GM12878 (cell line): ENCODE data around the gene PRM2. TPM values are rescaled to one million over a fixed set of nuclear protein-coding genes. Genes with fewer than 3 reads are reported as not detected.
A peak's percentile ranks its signal among the peaks of the same experiment; 100 is the strongest.

Source experiments
- ATAC-seq: fragments of 200-7000 bp; cut with Tn5 transposase; 3 replicates; pipeline ENCODE4 v1.9.1; 2020; ENCODE audit warnings: mild to moderate bottlenecking, moderate library complexity
- BruUV-seq: library from RNA; stranded (reverse); fragments of 400-500 nt; replicated peaks from 2 replicates; lab custom pipeline; 2021; lab: Mats Ljungman, UMichigan
- CTCF ChIA-PET: fragments of 300-600 bp; sonication (Branson Sonifier 250); formaldehyde crosslinking; extraction: SDS; loops from one replicate; lab custom pipeline; 2021; ENCODE audit warnings: inconsistent platforms; lab: Yijun Ruan, JAX
- POLR2A ChIA-PET: fragments of 350-600 bp; formaldehyde crosslinking; extraction: SDS; loops from one replicate; lab custom pipeline; 2021; ENCODE audit warnings: inconsistent platforms; lab: Charles Lee
- RAD21 ChIA-PET: fragments of 300-600 bp; sonication (Branson Sonifier 250); formaldehyde crosslinking; loops from one replicate; lab custom pipeline; 2023; ENCODE audit warnings: antibody characterized with exemption; ENCODE audit not compliant: unreplicated experiment; lab: Charles Lee
- SMC1A ChIA-PET: fragments of 300-600 bp; sonication (Branson Sonifier 250); formaldehyde crosslinking; loops from one replicate; lab custom pipeline; 2023; ENCODE audit not compliant: unreplicated experiment, uncharacterized antibody; lab: Charles Lee
- DNase-seq: peaks from one replicate; pipeline ENCODE4 v3.0.0-alpha.2; 2011; ENCODE audit warnings: low read depth, low spot score
- FAIRE-seq: peaks from 3 replicates; lab custom pipeline; 2011; peaks lifted over from hg19 to GRCh38; lab: Jason Lieb, UNC
- H2AFZ ChIP-seq: 2 replicates; pipeline ENCODE4 v1.6.0; 2011; ENCODE audit warnings: low read depth, low read length, control low read depth; ENCODE audit not compliant: control insufficient read depth
- H3K27ac ChIP-seq: 2 replicates; pipeline ENCODE4 v1.5.1; 2011; ENCODE audit warnings: control low read depth; ENCODE audit not compliant: control insufficient read depth, insufficient read depth
- H3K27me3 ChIP-seq, 2 experiments: replicated peaks in 1 of 2; 2 replicates each; pipeline versions ENCODE4 v1.6.0 to v1.6.1; 2011; ENCODE audit warnings: low read length in 1 of 2; ENCODE audit not compliant: control insufficient read depth in 2 of 2, insufficient read depth in 2 of 2
- H3K36me3 ChIP-seq, 2 experiments: 2 replicates each; pipeline ENCODE4 v1.5.1; 2011; ENCODE audit warnings: low read length in 1 of 2; ENCODE audit not compliant: control insufficient read depth in 2 of 2, insufficient read depth in 2 of 2
- H3K4me1 ChIP-seq: 2 replicates; pipeline ENCODE4 v1.6.1; 2011; ENCODE audit warnings: mild to moderate bottlenecking, low read length, moderate library complexity, mixed read lengths; ENCODE audit not compliant: control insufficient read depth, insufficient read depth
- H3K4me2 ChIP-seq: 2 replicates; pipeline ENCODE4 v1.6.0; 2011; ENCODE audit warnings: control low read depth; ENCODE audit not compliant: control insufficient read depth, insufficient read depth
- H3K4me3 ChIP-seq: fragments of 200-600 bp; sonication (generic); 2 replicates; pipeline ENCODE4 v1.5.1; 2016
- H3K79me2 ChIP-seq: 2 replicates; pipeline ENCODE4 v1.6.0; 2011; ENCODE audit warnings: low read length; ENCODE audit not compliant: control insufficient read depth, insufficient read depth
- H3K9ac ChIP-seq: 2 replicates; pipeline ENCODE4 v1.8.0; 2011; ENCODE audit warnings: low read length, control low read depth, mixed read lengths; ENCODE audit not compliant: control insufficient read depth, insufficient read depth
- H3K9me3 ChIP-seq: replicated peaks from 3 replicates; pipeline ENCODE4 v1.5.1; 2011; ENCODE audit warnings: mild to moderate bottlenecking, low read length; ENCODE audit not compliant: control insufficient read depth, insufficient read depth
- H4K20me1 ChIP-seq: 2 replicates; pipeline ENCODE4 v1.6.0; 2011; ENCODE audit not compliant: control insufficient read depth, insufficient read depth
- MLLT1 ChIP-seq: fragments of 450-650 bp; IDR thresholded peaks from 2 replicates; pipeline ENCODE4 v1.6.1; 2016; ENCODE audit warnings: mild to moderate bottlenecking
- YY1 ChIP-seq: IDR thresholded peaks from 2 replicates; pipeline ENCODE4 v1.6.1; 2011; ENCODE audit warnings: low read depth, mild to moderate bottlenecking, low read length
- WGBS: methylation state at CpG from one replicate; pipeline ENCODE4 v1.1.6; 2016; ENCODE audit warnings: low lambda C conversion rate; ENCODE audit not compliant: insufficient replicate concordance, insufficient coverage; ENCODE audit errors: missing lambda C conversion rate; 5-methylcytosine and 5-hydroxymethylcytosine counted together
- in situ Hi-C: fragments of 300-500 bp; cut with MboI; formaldehyde crosslinking; loops from 9 replicates; pipeline ENCODE4 v1.14.3; 2018; ENCODE audit warnings: mixed read lengths
- intact Hi-C: fragments of 100-400 bp; cut with micrococcal nuclease; formaldehyde crosslinking; loops from one replicate; pipeline ENCODE4 v1.14.2; 2022; ENCODE audit not compliant: unreplicated experiment
- polyA plus RNA-seq, 11 experiments: library from polyadenylated mRNA; depleted of rRNA in 4 of 11; unstranded in 6 of 11; stranded (reverse) in 5 of 11; fragments of >200 nt; fragmentation: Nextera tagmentation in 4 of 11; fragmentation: Illumina TruSeq in 1 of 11; extraction: Ambion mirVana in 4 of 11; extraction: Trizol in 1 of 11; gene quantifications; 1 replicate in 1 of 11; 2 replicates in 10 of 11; pipeline versions ENCODE4 v1.2.1 to v1.2.3, GENCODE V29; 2011 to 2016; ENCODE audit warnings: inconsistent platforms in 2 of 11, missing spikeins in 2 of 11, low read depth in 1 of 11
- total RNA-seq, 4 experiments: library from RNA; depleted of rRNA in 3 of 4; stranded (reverse); fragments of >200 nt in 3 of 4; fragmentation: Illumina TruSeq in 1 of 4; extraction: Trizol in 1 of 4; gene quantifications; 2 replicates each; pipeline versions ENCODE4 v1.2.1 to v1.2.3, GENCODE V29; 2013 to 2021
- TF ChIP-seq, protein P1 (sequence below): fragments of 150-350 bp; IDR thresholded peaks from 2 replicates; pipeline ENCODE4 v1.6.1; 2014; ENCODE audit warnings: mild to moderate bottlenecking, low read depth, low read length

PRM2 gene
- total and polyA plus RNA-seq, 10 of the 15 experiments (the other 5 are each of a cell fraction or from before 2014, with no cell fraction given) = not detected

DNA sequence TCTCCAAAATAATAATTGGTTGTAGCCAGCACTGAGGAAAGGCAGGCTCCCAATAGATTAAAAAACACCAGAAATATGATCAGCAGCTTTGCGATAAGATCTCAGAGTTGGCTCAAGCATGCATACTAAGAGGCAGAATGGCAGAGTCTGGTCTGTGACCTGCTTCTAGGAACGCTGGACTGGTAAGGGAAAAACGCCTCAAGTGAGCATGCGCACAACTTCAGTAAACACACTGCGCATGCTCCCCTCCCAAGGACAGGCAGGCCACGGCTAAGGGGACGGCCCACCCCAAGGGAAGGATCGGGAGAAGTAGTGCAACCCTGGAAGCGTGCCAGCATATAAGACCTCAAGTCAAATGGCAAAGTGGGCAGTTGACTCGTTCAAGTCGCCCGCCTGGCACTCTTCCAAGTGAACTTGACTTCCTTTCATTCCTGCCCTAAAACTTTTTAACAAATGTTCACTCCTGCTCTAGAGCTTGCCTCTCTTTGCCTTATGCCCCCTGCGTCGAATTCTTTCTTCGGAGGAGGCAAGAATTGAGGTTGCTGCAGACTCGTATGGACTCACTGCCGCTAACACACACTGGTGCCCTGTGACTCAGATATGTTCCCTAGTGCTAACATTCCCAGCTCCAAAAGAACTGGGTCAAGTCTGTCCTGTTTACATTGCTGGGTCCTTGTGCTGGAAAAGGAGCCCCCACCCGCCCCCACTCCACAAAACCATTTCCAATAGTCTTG lies 27.3 kb upstream of the PRM2 start:
- Histone ChIP-seq H3K79me2 (no peaks in the 10 kb centered on the region), H3K9ac (no peak overlapping the region), H3K27ac (no peak overlapping the region), H3K9me3 (peaks cover 2% of the 10 kb centered on the region; the same call in 2 of the 3 replicates), H3K4me3 (no peak overlapping the region), H4K20me1 (no peaks in the 10 kb centered on the region), H2AFZ (no peak overlapping the region), H3K36me3 (no peaks in the 10 kb centered on the region), H3K4me1 (peaks cover 54% of the 10 kb centered on the region), H3K4me2 (no peak overlapping the region; the same call in 1 of the 2 replicates)
- intact Hi-C loops (no loop called here), in situ Hi-C loops (loop anchor here (10.0 kb wide), 1 partner anchor 999 kb away; no protein-coding TSS in a partner anchor)
- ChIA-PET POLR2A (interaction anchor here (0.5 to 1.0 kb wide), 3 partner anchors 48 to 334 kb away, joined by 3 to 9 read pairs (median 7); no protein-coding TSS in a partner anchor), CTCF (no interaction called here), SMC1A (interaction anchor here (0.7 to 8.4 kb wide), 4 partner anchors 17 to 78 kb away, joined by 3 to 108 read pairs (median 3); partner anchors contain the start of gene SOCS1)
- 90% methylated on average over 18 of the region's 18 CpGs for WGBS
- no TSS peak for BruUV-seq
- no peak for DNase-seq
- TF ChIP-seq YY1 = no peak
- TF ChIP-seq, protein P1, sequence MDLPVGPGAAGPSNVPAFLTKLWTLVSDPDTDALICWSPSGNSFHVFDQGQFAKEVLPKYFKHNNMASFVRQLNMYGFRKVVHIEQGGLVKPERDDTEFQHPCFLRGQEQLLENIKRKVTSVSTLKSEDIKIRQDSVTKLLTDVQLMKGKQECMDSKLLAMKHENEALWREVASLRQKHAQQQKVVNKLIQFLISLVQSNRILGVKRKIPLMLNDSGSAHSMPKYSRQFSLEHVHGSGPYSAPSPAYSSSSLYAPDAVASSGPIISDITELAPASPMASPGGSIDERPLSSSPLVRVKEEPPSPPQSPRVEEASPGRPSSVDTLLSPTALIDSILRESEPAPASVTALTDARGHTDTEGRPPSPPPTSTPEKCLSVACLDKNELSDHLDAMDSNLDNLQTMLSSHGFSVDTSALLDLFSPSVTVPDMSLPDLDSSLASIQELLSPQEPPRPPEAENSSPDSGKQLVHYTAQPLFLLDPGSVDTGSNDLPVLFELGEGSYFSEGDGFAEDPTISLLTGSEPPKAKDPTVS = no peak
- peak; percentile 47; the same call in 1 of the 2 replicates for TF ChIP-seq MLLT1
- TF ChIP-seq, all 136 proteins: peak for 1
- FAIRE-seq (no peak), ATAC-seq (no peak)
- RAD21 ChIA-PET = interaction anchor here (0.5 kb wide), 1 partner anchor 387 kb away, joined by 3 read pairs; no protein-coding TSS in a partner anchor
- no peaks in the 10 kb centered on the region for H3K27me3 ChIP-seq
